NCI-H2081 treated with DMSO at 0.1 percent for 48 hours (cell line): ENCODE data around the gene ZNF879.

Source experiments
- DNase-seq: peaks from one replicate; lab custom pipeline; 2025; lab: John Stamatoyannopoulos, UW

Gene ZNF879

DNA sequence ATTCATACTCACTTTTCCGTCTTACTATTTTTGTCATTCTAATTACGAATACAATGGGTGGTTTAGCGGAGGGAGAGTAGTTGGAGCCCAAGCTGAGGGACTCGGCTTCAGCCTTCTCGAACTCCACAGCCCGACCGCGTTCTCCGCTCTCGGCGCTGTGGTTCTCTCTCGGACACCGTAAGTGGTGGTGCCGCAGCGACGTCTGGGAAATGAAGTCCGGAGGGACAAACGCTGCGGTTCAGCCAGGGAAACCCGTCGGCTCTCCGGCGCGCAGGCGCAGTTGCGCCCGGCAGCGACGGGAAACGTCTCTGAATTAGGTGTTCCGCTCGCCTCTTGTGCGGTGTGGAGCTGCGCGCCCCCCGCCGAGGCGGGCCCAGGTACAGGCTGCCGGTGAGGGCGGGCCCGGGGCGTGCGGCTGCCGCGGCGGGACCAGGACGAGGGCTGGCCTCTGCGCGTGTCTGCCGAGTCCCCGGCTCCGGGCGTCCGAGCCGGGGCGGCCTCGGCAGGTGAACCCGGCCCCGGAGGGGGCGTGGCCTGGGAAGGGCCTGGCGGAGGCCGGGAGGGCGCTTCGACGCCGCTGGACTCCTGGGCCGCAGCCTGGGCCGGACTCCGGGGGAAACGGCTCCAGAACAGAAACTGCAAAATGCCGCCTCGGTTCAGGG is at the start of gene ZNF879:
TSS of gene ZNF879 (plus strand) at position 277 of the 662 bp plus-strand sequence. CDS start 1,201 bp downstream, outside the sequence.
- DNase-seq = no peak

DNA sequence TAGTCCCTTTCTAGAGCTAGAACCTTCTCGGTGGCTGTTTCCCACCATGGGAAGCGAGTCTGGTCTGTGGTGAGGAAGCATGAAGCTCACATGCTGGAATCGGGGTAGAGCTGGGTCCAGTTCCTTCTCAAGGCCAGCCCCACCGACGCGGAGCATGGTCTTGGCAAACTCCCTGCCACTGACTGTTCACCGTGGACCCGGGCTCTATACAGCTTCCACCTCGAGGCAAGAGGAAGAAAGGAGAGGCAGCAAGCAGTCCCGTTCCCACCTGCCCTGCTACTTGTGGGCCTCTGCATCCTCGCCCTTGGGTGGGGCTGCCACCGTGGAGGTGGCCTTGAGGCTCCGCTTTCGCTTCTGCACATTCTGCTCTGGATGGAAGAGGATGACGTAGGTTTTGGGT is 42.2 kb upstream of the ZNF879 start:
- DNase-seq = no peak

DNA sequence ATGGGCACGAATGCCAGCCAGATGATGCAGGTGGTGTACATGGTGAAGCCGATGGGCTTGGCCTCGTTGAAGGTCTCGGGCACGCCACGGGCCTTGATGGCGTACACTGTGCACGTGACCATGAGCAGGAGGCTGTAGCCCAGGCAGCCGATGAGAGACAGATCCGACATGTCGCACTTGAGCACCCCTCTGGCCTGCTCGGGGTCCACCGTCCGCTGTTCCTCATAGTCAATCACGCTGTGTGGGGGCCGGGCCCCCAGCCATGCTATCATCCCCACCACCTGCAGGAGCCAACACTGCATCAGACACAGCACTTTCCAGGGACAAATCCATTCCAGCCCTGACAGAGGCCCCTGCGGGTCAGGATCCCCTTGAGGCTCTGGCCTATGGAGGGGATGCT is 40.7 kb upstream of the ZNF879 start:
- no peak for DNase-seq

DNA sequence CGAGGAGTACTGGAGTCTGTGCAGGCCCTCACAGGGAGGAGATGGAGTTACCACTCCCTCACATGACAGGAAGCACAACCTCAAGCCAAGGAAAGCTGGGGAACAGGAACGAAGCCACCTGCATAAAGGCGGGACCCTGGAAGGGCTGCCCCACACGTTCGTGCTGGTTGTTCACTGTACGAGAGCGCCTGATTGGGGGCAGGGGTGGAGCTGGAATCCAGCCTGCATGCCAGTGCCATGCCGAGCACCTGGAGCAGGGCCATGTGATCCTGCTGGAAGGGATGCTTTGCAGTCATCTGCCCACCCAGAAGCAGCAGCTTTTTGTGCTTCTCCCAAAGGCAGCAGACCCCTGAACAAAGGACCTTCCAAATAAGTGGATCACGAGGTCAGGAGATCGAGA is 39.9 kb upstream of the ZNF879 start:
- no peak for DNase-seq

DNA sequence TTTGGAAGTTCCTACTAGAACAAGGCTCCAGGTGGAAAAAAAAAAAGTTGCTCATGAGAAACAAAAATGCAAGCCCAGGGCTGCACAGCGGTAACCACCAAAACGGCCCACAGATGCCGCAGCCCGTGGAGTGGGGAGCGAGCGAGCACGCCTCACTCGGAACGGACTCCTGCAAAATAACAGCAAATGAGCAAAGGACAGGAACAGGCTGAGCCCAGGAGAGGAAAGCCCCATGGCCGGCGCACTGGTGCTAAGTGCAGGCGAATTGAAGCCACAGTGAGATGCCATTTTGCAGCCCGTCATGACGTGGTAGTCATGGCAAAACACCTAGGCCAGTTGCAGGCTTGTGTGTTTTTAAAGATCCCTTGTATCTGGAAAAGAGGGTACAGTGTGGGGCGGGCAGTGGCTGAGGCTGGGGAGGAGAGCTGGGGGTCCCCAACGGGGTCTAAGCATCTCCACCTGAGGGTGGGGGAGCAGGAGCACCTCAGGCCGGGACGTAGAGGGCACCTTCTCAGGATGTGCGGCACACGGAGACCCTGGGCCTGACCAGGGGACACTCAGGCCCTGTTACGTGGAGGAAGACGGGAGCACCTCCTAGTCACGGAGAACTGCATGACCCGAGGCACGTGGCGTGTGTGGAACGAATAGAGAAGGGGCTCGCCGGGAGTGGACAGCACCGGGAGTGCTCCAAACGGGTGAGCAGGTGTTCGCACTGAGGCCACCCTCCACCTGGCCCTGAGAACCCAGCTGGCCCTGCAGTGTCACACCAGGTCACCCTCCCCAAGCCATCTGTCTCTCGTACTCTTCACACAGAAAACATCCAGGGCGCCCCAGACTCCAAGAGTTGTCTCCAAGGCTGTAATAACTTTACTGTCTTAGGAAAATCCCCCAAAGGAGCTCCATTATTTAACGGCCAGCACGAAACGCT is 39.2 kb upstream of the ZNF879 start:
- DNase-seq = no peak

DNA sequence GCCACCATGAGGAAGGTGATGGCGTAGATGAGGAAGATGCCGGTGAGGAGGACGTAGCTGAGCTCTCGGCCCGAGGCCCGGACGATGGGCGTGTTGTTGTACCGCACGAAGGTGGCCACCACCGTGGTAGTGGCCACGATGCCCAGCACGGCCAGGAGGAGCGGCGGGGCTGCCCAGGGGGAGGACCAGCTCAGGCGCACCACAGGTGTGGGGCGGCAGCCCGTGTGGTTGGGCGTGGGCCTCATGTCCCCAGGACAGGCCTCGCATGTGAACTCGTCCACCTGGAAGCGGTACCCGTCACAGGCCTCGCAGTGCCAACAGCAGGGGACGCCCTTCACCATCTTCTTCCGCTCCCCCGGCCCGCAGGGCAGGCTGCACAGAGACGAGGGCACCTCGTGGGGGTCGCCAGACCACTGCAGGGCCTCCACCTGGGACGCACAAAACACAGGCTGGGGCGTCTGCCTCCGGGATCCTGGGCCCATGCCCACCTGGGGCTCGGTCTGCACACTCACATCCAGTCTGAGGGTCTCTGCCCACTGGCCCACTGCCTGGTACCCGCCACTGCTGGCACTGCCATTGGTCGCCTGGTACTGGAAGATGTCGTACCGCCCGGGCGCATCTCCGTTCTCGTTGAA is 37.2 kb upstream of the ZNF879 start:
- DNase-seq = no peak

DNA sequence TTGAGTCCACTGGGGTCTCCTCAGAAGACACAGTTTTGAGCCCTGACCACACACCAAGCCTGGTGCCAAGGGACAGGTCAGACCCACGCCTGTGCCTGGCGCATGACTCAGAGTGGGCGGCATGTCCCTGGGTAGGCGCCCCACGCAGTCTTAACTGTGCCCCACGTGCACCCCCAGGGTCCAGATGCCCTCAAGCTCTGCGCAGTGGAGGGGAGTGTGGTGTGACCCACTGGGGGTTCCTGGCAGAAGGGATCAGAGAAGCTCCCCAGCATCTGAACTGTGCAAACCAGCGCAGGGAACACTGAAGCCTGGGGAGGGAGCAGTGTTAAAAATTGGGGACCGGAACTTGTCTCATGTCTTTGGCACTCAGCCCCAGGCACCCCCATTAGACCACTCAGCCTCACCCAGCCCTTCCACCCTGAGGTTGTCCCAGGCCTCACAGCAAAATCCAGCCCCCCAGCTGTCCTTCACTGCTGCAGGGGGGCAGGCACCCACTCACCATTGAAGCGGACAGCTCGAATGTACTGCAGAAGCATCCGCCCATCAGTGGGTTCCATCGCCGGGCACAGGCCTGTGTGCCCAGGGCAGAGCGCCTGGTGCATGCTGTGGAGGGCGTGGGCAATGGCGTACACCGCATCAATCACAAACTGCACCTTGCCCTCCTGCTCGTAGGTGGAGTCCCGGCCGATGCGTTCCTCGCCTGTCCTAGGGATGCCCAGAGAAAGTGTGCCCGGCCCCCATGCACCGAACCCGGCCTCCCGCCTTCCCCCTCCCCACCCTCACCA is 35.0 kb upstream of the ZNF879 start:
- DNase-seq = no peak

DNA sequence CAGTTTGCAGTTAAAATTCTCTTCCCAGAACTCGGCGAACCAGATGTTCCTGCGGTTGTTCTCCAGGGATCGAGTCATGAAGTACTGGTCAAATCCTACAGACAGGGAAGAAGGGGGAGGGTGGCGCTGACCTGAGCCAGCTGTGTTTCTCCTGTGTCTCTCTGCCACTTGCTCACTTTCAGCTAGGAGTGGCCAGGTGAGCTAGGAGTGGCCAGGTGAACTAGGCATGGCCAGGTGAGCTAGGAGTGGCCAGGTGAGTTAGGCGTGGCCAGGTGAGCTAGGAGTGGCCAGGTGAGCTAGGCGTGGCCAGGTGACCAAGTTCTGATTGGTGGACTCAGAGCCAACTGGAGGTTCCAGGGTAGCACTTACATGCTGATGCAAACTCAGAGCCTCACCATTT is 34.3 kb upstream of the ZNF879 start:
- no peak for DNase-seq

DNA sequence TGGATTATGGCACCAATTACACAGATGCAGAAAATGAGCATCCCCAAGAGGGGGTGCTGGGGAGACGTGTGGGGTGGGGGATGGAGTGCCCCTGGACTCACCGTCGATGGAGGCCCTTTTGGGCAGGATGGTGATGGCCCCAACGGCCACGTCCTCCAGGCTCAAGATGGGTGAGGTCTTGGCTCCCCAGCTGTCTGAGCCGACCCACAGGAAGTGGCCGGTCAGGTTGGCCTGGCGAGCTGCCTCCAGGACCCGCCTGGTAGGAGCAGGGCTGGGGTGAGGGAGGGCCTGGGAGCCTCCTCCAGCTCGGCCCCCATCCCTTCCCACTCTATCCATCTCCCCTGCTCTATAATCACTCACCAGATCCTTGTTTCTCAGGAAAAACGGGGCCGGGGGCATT is 33.1 kb upstream of the ZNF879 start:
- no peak for DNase-seq

DNA sequence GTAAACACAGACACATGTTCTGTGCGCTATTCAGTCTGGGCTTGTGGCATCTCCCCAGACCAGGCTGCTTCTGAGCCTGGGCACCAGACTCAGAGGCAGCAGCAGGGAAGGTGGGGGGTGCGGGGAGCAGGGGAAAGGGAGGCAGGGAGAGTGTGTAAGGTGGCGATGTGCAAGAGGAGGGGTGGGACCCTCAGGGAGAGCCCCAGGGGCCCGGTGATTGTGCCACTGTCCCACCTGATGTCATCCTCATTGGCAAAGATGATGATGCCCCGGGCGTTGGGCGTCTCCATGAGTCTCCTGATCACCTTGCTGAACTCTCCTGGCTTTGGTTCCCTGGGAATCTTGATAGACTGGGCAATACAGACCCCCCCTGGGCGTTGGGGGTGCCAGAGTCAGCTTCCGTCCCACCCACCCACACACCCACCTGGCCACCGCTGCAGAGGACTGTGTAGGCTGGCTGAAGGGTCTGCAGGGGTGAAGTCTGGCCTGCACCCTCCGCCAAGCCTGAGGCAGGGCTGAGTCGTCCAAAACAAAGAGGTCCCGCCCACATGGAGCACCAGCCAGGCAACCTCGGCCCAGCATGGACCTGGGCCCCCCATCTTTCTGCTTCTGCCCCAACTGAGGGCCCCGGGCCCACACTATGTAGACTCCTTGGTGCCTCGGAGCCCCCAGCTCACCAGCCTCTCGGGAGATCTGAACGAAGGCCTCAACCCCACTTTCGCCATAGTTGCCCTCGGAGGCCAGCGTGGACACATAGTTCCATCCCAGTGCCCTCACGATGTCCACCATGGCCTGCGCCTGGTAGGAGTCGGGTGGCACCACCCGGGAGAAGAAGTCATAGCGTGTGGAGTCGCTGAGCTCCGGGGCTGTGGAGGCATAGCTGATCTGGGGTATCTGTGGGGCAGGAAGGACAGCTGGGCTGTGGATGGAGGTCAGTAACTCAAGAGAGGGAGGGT is 32.1 kb upstream of the ZNF879 start:
- no peak for DNase-seq

DNA sequence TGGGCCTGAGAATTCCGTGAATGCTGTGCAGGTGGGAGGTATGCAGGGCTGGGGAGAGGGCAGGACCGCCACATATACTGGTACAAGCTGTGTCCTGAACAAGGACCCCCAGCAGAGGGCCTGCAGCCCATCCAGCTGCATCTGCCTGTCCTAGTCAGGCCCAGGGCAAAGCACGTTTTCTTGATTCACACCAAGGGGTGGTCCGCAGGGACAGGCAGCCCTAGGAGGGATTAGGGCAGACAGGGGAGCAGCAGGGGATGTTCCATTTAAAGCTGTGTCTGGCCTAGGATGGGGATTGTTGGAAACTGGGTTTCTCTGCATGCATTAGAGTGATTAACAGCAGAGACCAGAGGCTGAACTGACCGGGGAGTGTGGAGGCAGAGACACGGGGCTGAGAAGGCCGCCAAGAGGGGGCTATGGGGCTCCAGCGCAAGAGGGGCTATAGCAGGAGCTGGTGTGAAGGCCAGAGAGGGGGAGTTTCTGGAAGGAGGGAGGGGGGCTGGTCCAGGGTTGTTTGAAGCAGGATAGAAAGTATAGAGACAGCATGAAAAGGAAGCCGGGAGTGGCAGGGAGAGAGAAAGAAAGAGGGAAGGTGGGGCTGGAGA is 31.2 kb upstream of the ZNF879 start:
- no peak for DNase-seq

DNA sequence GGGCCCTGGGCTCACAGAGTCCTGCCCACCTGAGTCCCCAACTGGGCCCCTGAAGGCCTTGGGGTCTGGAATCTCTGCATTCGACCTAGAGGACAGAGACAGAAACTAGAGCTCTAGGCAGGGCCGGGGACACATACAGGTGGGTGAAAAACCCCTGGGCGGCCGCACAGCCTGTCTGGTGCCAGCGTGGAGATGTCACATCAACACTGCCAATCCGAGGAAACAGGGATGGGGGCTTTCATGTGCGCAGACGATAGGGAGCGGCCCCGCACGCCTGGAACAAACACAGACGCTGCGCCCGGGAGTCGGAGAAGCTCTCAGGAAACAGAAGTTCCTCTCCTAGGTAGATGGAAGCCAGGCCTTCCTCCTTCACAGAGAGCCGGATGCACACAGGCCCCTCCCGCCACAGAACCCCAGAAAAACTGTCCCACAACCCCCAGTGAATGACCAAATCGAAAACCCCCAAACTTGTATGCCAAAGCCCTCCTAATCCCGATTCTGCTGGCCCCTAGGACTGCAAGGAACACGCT is 30.3 kb upstream of the ZNF879 start:
- DNase-seq = no peak

DNA sequence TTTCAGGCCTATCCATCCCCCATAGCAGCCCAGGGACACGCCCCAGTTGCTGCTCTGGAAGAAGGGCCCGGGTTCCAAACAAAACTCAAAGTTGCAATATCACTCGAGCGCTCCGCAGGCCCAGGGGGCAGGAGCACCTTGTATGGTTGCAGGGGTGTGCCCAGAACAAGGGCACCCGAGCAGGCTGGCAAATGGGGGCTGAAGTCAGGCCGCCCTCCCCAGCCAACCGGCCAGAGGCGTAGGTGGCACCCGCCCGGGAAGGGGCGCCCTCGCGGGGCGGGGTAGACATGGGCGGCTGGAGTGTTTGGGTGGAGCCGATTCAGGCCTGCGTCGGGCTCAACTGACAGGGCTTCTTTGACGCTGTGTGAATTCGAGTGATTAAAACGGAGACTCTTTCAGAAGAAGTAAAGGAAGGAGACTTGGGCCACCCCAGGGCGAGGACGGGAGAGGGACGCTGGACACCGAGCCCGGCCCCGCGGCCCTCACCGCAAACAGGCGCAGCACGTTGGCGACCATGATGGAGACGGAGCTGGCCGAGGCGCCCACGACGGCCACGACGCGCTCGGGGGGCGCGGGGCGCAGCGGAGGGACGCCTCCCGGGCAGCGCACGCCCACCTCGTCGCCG is 29.5 kb upstream of the ZNF879 start:
- no peak for DNase-seq

DNA sequence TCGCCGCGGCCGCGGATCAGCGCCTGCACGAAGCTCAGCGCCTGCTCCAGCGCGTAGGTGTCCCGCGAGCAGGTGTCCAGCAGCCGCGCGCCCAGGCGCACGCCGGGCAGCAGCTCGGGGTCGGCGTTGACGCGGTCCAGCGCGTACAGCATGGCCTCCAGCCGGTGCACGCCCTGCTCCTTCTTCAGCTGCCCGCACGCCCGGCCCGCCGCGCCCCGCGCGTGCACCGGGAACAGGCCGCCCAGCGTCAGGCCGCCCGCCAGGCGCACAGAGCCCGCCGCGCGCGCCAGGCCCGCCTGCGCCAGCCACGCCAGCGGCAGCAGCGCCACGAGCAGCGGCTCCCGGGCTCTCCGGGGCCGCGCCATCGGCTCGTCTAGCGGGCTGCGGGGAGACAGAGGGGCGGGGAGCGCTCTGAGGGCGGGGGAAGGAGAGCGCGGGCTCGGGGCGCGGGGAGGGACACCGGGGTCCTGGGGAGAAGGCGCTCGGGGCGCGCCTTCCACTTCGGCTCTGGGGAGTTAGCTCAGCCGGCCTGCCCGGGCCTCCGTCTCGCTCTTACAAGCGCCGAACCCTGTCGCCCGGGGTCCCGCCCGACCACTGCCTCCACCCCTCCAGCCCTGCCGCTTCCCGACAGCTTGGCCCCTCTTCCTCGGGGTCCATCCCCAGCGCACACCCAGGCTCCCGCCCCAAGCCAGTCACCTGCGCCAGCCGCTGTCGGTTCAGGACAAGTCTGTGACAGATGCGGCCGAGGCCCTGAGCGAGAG is 28.8 kb upstream of the ZNF879 start, which contains the start of gene GRM6:
TSS of gene GRM6 (minus strand) at position 741 of the 761 bp plus-strand sequence. CDS start at position 365, 376 bp downstream.
- no peak for DNase-seq

DNA sequence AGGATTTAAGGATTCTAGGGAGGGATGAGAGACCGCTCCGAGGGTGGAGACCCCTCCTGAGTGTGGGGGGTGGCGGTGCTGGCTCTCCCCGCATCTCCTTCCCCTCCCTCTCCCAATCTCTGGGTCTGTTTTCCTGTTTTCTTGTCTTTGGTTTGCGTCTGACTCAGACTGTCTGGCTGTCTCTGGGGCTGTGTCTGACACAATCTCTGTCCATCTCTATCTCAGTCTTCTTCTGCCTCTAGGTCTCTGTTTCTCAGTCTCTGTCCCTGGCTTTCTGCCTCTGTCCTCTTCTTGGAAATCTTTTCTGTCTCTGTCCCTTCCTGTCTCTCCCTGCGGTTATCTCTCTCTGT is 28.3 kb upstream of the ZNF879 start:
- no peak for DNase-seq

DNA sequence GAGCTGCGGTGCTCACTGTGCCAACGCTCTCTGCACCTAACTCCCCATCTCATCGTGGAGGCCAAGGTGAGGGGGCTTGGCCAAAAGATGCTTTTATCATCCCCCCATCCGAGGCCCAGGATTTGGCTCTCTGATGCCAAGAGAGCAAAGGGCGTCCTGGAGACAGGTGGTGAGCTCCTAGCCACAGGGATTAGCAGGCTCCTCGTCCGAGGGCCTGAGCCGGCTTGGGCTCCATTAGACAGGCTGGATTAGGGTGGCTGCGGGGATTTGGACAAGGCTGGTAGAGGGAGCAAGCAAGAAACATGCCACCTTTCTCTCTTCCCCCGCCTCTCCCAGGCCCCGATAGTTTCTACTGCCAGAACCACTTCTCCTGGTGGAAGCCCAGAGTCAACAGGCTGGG is 27.4 kb upstream of the ZNF879 start:
- no peak for DNase-seq

DNA sequence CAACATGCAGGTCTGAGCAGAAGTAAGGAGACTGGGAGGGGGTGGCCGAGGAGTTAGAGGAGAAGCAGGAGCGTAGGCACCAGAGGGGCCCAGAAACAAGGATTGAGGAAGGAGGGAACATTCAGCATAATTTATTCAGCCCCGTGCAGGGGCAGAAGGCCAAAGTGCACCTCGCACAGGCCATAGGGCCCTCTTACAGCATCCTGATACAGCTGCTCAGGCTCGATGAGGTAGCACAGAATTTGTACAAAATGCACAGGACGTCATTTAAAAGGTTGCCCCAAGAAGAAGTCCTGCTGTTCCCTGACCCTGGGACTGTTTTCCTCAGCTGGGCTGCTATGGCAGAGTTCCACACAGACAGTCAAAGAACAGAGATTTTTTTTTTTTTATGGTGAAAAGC is 26.4 kb upstream of the ZNF879 start:
- no peak for DNase-seq

DNA sequence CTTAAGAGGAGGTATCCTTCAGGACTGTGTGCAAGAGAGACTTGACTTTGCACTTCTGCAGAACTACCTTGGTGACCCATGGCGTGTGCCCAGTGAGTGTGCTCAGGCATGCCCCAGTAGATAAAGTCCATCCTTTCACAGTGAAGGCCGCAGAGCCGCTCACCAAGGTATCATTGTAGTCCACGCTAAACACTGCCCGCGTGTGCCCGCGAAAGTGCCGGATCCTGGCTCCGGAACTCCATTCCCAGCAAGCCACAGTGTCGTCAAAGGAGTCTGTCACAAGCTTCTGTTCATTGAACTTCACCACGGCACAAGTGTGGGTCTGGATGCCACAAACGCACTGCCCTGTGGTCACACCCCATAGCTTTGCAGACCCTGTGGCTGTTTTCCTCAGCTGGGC is 25.2 kb upstream of the ZNF879 start:
- DNase-seq = no peak

DNA sequence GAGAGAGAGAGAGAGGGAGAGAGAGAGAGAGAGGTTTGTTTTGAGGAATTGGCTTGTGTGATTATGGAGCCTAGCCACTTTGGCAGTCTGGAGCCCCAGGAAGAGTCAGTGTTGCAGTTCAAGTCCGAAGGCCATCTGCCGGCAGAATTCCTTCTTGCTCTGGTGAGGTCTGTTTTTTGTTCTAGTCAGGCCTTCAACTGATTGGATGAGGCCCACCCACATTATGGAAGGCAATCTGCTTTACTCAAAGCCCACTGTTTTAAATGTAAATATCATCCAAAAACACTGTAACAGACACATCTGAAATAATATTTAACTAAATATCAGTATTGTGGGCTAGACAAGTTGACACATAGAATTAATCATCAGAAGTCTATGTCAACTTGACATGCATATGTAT is 17.0 kb upstream of the ZNF879 start:
- no peak for DNase-seq
